ENCODE results near the gene CFAP47.

The CFAP47 gene

DNA sequence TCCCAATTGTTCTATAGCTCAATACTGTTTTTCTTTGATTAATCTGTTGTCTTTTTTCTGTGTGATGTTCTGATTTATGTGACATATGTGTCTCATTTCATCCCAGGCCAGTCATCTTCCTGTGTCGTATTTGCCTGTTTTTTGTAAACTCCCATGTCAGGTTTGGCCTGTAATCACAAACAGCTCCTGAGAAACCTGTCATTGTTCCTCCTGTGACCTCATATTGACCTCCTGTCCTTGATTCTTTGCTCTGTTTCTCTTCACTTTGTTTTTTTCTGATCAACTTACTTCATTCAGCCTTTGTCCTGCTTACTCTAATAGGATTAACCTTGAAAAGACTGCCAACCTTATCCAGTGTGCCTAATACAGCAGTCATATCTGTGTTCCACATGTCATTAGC, 438.3 kb downstream of the CFAP47 start:
- TF ChIP-seq ZBTB7A (IDR thresholded peaks at IDR 0.05; ENCODE audit: low read depth) (no peak), TAF1 (IDR thresholded peaks at IDR 0.05; ENCODE audit: low read depth) (no peak), CREB1 (IDR thresholded peaks at IDR 0.05; ENCODE audit: low read depth) (no peak), RAD21 (IDR thresholded peaks at IDR 0.05; ENCODE audit: low read depth) (no peak), TCF12 (IDR thresholded peaks at IDR 0.05; ENCODE audit: low read depth) (no peak), EP300 (IDR thresholded peaks at IDR 0.05; ENCODE audit: borderline replicate concordance) (no peak), EGR1 (IDR thresholded peaks at IDR 0.05) (no peak), FOXM1 (IDR thresholded peaks at IDR 0.05; ENCODE audit: borderline replicate concordance, low read depth) (no peak), YY1 (IDR thresholded peaks at IDR 0.05; ENCODE audit: low read depth) (no peak)
- TF ChIP-seq, protein P1, sequence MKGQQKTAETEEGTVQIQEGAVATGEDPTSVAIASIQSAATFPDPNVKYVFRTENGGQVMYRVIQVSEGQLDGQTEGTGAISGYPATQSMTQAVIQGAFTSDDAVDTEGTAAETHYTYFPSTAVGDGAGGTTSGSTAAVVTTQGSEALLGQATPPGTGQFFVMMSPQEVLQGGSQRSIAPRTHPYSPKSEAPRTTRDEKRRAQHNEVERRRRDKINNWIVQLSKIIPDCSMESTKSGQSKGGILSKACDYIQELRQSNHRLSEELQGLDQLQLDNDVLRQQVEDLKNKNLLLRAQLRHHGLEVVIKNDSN (IDR thresholded peaks at IDR 0.05): no peak

DNA sequence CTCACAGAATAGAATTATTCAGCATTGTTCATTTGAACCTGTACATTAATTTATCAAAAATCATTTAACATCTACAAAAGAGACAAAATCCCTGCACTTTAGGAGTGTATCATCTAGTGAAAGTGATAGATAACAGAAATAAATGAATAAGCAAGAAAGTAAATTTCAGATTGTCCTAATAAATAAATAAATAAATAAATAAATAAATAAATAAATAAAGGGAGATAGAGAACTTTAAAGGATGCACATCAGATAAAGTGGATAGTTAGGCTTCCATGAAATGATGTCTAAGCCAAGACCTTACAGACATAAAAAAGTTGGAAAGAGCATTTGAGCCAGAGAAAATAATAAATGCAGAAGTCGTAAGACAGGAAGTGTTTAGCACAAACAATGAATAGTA, 444.7 kb downstream of the CFAP47 start:
- TF ChIP-seq CEBPB (IDR thresholded peaks at IDR 0.05) (no peak), EP300 (IDR thresholded peaks at IDR 0.05; ENCODE audit: borderline replicate concordance) (no peak), TCF12 (IDR thresholded peaks at IDR 0.05; ENCODE audit: low read depth) (no peak), NFIC (IDR thresholded peaks at IDR 0.05) (no peak), CREB1 (IDR thresholded peaks at IDR 0.05; ENCODE audit: low read depth) (no peak), RAD21 (IDR thresholded peaks at IDR 0.05; ENCODE audit: low read depth) (no peak), FOXM1 (IDR thresholded peaks at IDR 0.05; ENCODE audit: borderline replicate concordance, low read depth) (no peak), EGR1 (IDR thresholded peaks at IDR 0.05) (no peak), TAF1 (IDR thresholded peaks at IDR 0.05; ENCODE audit: low read depth) (no peak), YY1 (IDR thresholded peaks at IDR 0.05; ENCODE audit: low read depth) (no peak), ZBTB7A (IDR thresholded peaks at IDR 0.05; ENCODE audit: low read depth) (no peak), TEAD4 (IDR thresholded peaks at IDR 0.05) (no peak)
- TF ChIP-seq, protein P2, sequence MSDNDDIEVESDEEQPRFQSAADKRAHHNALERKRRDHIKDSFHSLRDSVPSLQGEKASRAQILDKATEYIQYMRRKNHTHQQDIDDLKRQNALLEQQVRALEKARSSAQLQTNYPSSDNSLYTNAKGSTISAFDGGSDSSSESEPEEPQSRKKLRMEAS (IDR thresholded peaks at IDR 0.05): no peak
- TF ChIP-seq, protein P3, sequence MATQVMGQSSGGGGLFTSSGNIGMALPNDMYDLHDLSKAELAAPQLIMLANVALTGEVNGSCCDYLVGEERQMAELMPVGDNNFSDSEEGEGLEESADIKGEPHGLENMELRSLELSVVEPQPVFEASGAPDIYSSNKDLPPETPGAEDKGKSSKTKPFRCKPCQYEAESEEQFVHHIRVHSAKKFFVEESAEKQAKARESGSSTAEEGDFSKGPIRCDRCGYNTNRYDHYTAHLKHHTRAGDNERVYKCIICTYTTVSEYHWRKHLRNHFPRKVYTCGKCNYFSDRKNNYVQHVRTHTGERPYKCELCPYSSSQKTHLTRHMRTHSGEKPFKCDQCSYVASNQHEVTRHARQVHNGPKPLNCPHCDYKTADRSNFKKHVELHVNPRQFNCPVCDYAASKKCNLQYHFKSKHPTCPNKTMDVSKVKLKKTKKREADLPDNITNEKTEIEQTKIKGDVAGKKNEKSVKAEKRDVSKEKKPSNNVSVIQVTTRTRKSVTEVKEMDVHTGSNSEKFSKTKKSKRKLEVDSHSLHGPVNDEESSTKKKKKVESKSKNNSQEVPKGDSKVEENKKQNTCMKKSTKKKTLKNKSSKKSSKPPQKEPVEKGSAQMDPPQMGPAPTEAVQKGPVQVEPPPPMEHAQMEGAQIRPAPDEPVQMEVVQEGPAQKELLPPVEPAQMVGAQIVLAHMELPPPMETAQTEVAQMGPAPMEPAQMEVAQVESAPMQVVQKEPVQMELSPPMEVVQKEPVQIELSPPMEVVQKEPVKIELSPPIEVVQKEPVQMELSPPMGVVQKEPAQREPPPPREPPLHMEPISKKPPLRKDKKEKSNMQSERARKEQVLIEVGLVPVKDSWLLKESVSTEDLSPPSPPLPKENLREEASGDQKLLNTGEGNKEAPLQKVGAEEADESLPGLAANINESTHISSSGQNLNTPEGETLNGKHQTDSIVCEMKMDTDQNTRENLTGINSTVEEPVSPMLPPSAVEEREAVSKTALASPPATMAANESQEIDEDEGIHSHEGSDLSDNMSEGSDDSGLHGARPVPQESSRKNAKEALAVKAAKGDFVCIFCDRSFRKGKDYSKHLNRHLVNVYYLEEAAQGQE (IDR thresholded peaks at IDR 0.05; ENCODE audit: low read depth): no peak
- TF ChIP-seq, protein P1 (IDR thresholded peaks at IDR 0.05): no peak

DNA sequence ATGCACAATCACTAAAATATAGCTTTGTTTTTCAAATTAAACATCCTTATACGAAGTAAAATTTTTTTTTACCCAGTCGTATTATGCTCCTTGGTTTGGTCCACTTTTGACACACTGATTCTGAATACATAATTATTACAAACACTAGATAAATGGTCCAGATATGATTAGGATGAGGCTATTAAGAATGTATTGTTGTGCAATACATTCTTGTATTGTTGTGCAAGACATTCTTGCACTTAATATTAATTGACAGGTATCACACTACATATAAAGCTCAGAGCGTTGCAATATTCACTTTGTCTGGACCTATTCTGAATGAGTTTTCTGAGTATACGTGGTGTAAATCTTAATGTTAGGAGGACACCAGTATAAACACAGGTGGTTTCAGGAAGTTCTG, 464.0 kb downstream of the CFAP47 start:
- TF ChIP-seq TAF1 (IDR thresholded peaks at IDR 0.05; ENCODE audit: low read depth) (no peak), RAD21 (IDR thresholded peaks at IDR 0.05; ENCODE audit: low read depth) (no peak)

DNA sequence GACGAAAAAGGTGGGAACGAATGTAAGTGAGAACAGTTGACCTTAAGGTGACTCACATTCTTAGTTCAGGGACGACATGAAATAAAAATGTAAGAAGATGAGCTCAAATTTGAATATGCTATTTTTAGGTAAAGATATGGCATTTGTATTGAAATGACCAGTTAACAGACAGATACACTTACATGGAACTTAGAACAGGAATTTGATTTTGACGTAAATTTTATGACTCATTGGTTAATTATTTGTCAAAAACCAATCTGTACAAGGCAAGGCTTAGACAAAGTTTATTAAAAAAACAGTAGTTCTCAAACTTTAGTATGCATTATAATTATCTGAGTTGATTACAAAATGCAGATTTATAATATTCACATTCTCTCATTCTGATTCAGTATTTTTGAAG, 469.4 kb downstream of the CFAP47 start:
- TF ChIP-seq, protein P1 (IDR thresholded peaks at IDR 0.05): no peak
- no peak for TF ChIP-seq TEAD4 (IDR thresholded peaks at IDR 0.05)
- no peak for TF ChIP-seq RAD21 (IDR thresholded peaks at IDR 0.05; ENCODE audit: low read depth)
- TF ChIP-seq YY1 (IDR thresholded peaks at IDR 0.05; ENCODE audit: low read depth): no peak
- TF ChIP-seq, protein P3 (IDR thresholded peaks at IDR 0.05; ENCODE audit: low read depth): no peak

DNA sequence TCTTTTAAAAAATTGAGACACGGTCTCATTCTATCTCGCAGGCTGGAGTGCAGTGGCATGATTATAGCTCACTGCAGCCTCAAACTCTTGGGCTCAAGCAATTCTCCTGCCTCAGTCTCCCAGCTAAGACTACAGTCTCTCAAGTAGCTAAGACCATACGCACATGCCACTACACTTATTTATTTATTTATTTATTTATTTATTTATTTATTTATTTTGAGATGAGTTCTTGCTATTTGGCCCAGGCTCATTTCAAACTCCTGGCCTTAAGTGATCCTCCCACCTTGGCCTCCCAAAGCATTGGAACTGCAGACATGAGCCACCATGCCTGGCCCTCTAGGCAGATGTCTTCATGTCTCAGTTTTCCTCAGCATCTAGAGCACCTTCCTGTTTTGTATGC, 482.2 kb downstream of the CFAP47 start:
- TF ChIP-seq NFIC (IDR thresholded peaks at IDR 0.05) (no peak), FOXM1 (IDR thresholded peaks at IDR 0.05; ENCODE audit: borderline replicate concordance, low read depth) (no peak), TCF12 (IDR thresholded peaks at IDR 0.05; ENCODE audit: low read depth) (no peak), CREB1 (IDR thresholded peaks at IDR 0.05; ENCODE audit: low read depth) (no peak), EP300 (IDR thresholded peaks at IDR 0.05; ENCODE audit: borderline replicate concordance) (no peak), RAD21 (IDR thresholded peaks at IDR 0.05; ENCODE audit: low read depth) (no peak), ZBTB7A (IDR thresholded peaks at IDR 0.05; ENCODE audit: low read depth) (no peak), CEBPB (IDR thresholded peaks at IDR 0.05) (no peak), EGR1 (IDR thresholded peaks at IDR 0.05) (no peak), TAF1 (IDR thresholded peaks at IDR 0.05; ENCODE audit: low read depth) (no peak), YY1 (IDR thresholded peaks at IDR 0.05; ENCODE audit: low read depth) (no peak), TEAD4 (IDR thresholded peaks at IDR 0.05) (no peak)
- TF ChIP-seq, protein P1 (IDR thresholded peaks at IDR 0.05): no peak
- TF ChIP-seq, protein P2 (IDR thresholded peaks at IDR 0.05): no peak
- TF ChIP-seq, protein P3 (IDR thresholded peaks at IDR 0.05; ENCODE audit: low read depth): no peak
